IMR-90 (cell line): ENCODE measurements around the gene RAP1GAP. TPM values are rescaled to one million over a fixed set of nuclear protein-coding genes. Genes with fewer than 3 reads are reported as not detected.

Source experiments
- ATAC-seq: fragments of 200-7000 bp; cut with Tn5 transposase; 2 replicates; pipeline ENCODE4 v1.9.1; 2020; ENCODE audit warnings: low read depth, mild to moderate bottlenecking, moderate library complexity
- BruUV-seq: library from RNA; stranded (reverse); fragments of 400-500 nt; replicated peaks from 2 replicates; lab custom pipeline; 2021; lab: Mats Ljungman, UMichigan
- CTCF ChIA-PET: fragments of 300-600 bp; formaldehyde crosslinking; extraction: SDS; loops from one replicate; lab custom pipeline; 2021; ENCODE audit warnings: antibody characterized with exemption; lab: Yijun Ruan, JAX
- POLR2A ChIA-PET: fragments of 300-600 bp; sonication (Branson Sonifier 250); formaldehyde crosslinking; loops from one replicate; lab custom pipeline; 2022; ENCODE audit warnings: antibody characterized with exemption; ENCODE audit not compliant: unreplicated experiment; lab: Charles Lee
- DNase-seq: peaks from one replicate; pipeline ENCODE4 v3.0.0; 2013
- H2AFZ ChIP-seq: replicated peaks from 2 replicates; pipeline ENCODE3; 2013; ENCODE audit warnings: low read length, mild to moderate bottlenecking; ENCODE audit not compliant: poor library complexity
- H2AK5ac ChIP-seq: 2 replicates; pipeline ENCODE4 v1.6.1; 2013; ENCODE audit warnings: low read depth, low read length, inconsistent platforms
- H2AK9ac ChIP-seq: replicated peaks from 2 replicates; pipeline ENCODE3; 2013; ENCODE audit warnings: mild to moderate bottlenecking, low read depth, low read length, moderate library complexity; ENCODE audit not compliant: poor library complexity
- H2BK120ac ChIP-seq: 2 replicates; pipeline ENCODE4 v1.6.1; 2013; ENCODE audit warnings: low read depth, low read length, inconsistent platforms
- H2BK15ac ChIP-seq: 3 replicates; pipeline ENCODE4 v1.6.1; 2013; ENCODE audit warnings: low read depth, low read length, inconsistent platforms
- H2BK20ac ChIP-seq: 2 replicates; pipeline ENCODE4 v1.6.1; 2013; ENCODE audit warnings: low read depth, mild to moderate bottlenecking, inconsistent platforms, low read length, moderate library complexity
- H2BK5ac ChIP-seq: 2 replicates; pipeline ENCODE4 v1.6.1; 2013; ENCODE audit warnings: mild to moderate bottlenecking, low read depth, low read length, inconsistent platforms; ENCODE audit not compliant: poor library complexity, severe bottlenecking
- H3K14ac ChIP-seq: replicated peaks from 2 replicates; pipeline ENCODE4 v1.6.1; 2013; ENCODE audit warnings: low read depth, low read length, inconsistent platforms
- H3K18ac ChIP-seq: 2 replicates; pipeline ENCODE4 v1.6.1; 2013; ENCODE audit warnings: low read depth, low read length, control low read depth
- H3K23ac ChIP-seq: 2 replicates; pipeline ENCODE4 v1.6.1; 2013; ENCODE audit warnings: low read depth, low read length, inconsistent platforms
- H3K27ac ChIP-seq: 2 replicates; pipeline ENCODE4 v1.5.1; 2013; ENCODE audit warnings: mild to moderate bottlenecking, control low read depth, low read length; ENCODE audit not compliant: insufficient read depth
- H3K27me3 ChIP-seq: 2 replicates; pipeline ENCODE4 v1.6.1; 2013; ENCODE audit warnings: low read length; ENCODE audit not compliant: control insufficient read depth, insufficient read depth
- H3K36me3 ChIP-seq: 2 replicates; pipeline ENCODE4 v1.6.1; 2013; ENCODE audit warnings: low read length, mixed read lengths; ENCODE audit not compliant: control insufficient read depth, insufficient read depth
- H3K4ac ChIP-seq: 2 replicates; pipeline ENCODE4 v1.6.1; 2013; ENCODE audit warnings: low read depth, low read length, inconsistent platforms
- H3K4me1 ChIP-seq: 2 replicates; pipeline ENCODE4 v1.6.1; 2013; ENCODE audit warnings: low read length, mixed read lengths; ENCODE audit not compliant: control insufficient read depth, insufficient read depth
- H3K4me2 ChIP-seq: 2 replicates; pipeline ENCODE4 v1.6.1; 2013; ENCODE audit warnings: low read depth, mild to moderate bottlenecking, control low read depth, low read length, moderate library complexity
- H3K4me3 ChIP-seq: 2 replicates; pipeline ENCODE4 v1.5.1; 2013; ENCODE audit warnings: low read depth, mild to moderate bottlenecking, control low read depth, low read length, moderate library complexity; ENCODE audit not compliant: insufficient read depth
- H3K56ac ChIP-seq: 2 replicates; pipeline ENCODE4 v1.6.1; 2013; ENCODE audit warnings: low read length, inconsistent platforms; ENCODE audit not compliant: insufficient read depth; ENCODE audit errors: extremely low read depth
- H3K79me1 ChIP-seq, 2 experiments: 2 replicates each; pipeline ENCODE4 v1.6.1; 2013; ENCODE audit warnings: low read length in 2 of 2, inconsistent platforms in 1 of 2, low read depth in 1 of 2
- H3K9ac ChIP-seq: 2 replicates; pipeline ENCODE4 v1.6.1; 2013; ENCODE audit warnings: low read depth, low read length, control low read depth
- H3K9me1 ChIP-seq: 2 replicates; pipeline ENCODE4 v1.6.1; 2013; ENCODE audit warnings: low read length, inconsistent platforms; ENCODE audit not compliant: insufficient read depth
- H3K9me3 ChIP-seq: 2 replicates; pipeline ENCODE4 v1.6.1; 2013; ENCODE audit warnings: low read length; ENCODE audit not compliant: control insufficient read depth, insufficient read depth
- H4K20me1 ChIP-seq: 2 replicates; pipeline ENCODE4 v1.6.1; 2013; ENCODE audit warnings: low read length, inconsistent platforms; ENCODE audit not compliant: insufficient read depth
- H4K5ac ChIP-seq: 2 replicates; pipeline ENCODE4 v1.6.1; 2013; ENCODE audit warnings: mild to moderate bottlenecking, low read depth, low read length, control low read depth
- H4K8ac ChIP-seq, 2 experiments: 2 replicates each; pipeline ENCODE4 v1.6.1; 2013; ENCODE audit warnings: low read depth in 2 of 2, low read length in 2 of 2, control low read depth in 1 of 2, inconsistent platforms in 1 of 2
- H4K91ac ChIP-seq: 2 replicates; pipeline ENCODE4 v1.6.1; 2013; ENCODE audit warnings: low read depth, low read length, inconsistent platforms; ENCODE audit not compliant: insufficient read depth
- BHLHE40 ChIP-seq: fragments of 150-350 bp; IDR thresholded peaks from 2 replicates; pipeline ENCODE4 v1.6.1; 2016; ENCODE audit warnings: mild to moderate bottlenecking, low read depth, low read length
- CEBPB ChIP-seq: IDR thresholded peaks from 2 replicates; pipeline ENCODE4 v1.6.1; 2012; ENCODE audit warnings: low read depth, low read length, improper control_type of control experiment
- CHD1 ChIP-seq: IDR thresholded peaks from 2 replicates; pipeline ENCODE4 v1.6.1; 2012; ENCODE audit warnings: low read depth, low read length, improper control_type of control experiment
- ELK1 ChIP-seq: fragments of 150-350 bp; IDR thresholded peaks from 2 replicates; pipeline ENCODE4 v1.6.1; 2016; ENCODE audit warnings: low read depth, mild to moderate bottlenecking, low read length, moderate library complexity, borderline replicate concordance
- FOS ChIP-seq: fragments of 150-350 bp; IDR thresholded peaks from 2 replicates; pipeline ENCODE4 v1.6.1; 2016; ENCODE audit warnings: low read depth, low read length
- MAFK ChIP-seq: IDR thresholded peaks from 2 replicates; pipeline ENCODE4 v1.6.1; 2012; ENCODE audit warnings: low read depth, low read length, improper control_type of control experiment
- MAZ ChIP-seq: IDR thresholded peaks from 2 replicates; pipeline ENCODE4 v1.6.1; 2012; ENCODE audit warnings: low read depth, mild to moderate bottlenecking, low read length, improper control_type of control experiment, moderate library complexity, borderline replicate concordance
- MXI1 ChIP-seq: IDR thresholded peaks from 2 replicates; pipeline ENCODE4 v1.6.1; 2012; ENCODE audit warnings: low read depth, mild to moderate bottlenecking, low read length, moderate library complexity, borderline replicate concordance
- NFE2L2 ChIP-seq: fragments of 150-350 bp; IDR thresholded peaks from 2 replicates; pipeline ENCODE4 v1.6.1; 2016; ENCODE audit warnings: low read depth, mild to moderate bottlenecking, low read length
- POLR2A ChIP-seq: IDR thresholded peaks from 2 replicates; pipeline ENCODE4 v1.6.1; 2012; ENCODE audit warnings: mild to moderate bottlenecking, low read depth, low read length
- RAD21 ChIP-seq: IDR thresholded peaks from 2 replicates; pipeline ENCODE4 v1.6.1; 2012; ENCODE audit warnings: low read length, improper control_type of control experiment
- RCOR1 ChIP-seq: IDR thresholded peaks from 2 replicates; pipeline ENCODE4 v1.6.1; 2012; ENCODE audit warnings: mild to moderate bottlenecking, low read length, improper control_type of control experiment; ENCODE audit not compliant: insufficient replicate concordance
- RFX5 ChIP-seq: IDR thresholded peaks from 2 replicates; pipeline ENCODE4 v1.8.0; 2012; ENCODE audit warnings: low read depth, mild to moderate bottlenecking, low read length, moderate library complexity
- SMC3 ChIP-seq: fragments of 150-350 bp; IDR thresholded peaks from 2 replicates; pipeline ENCODE4 v1.6.1; 2016; ENCODE audit warnings: low read depth, mild to moderate bottlenecking, antibody characterized with exemption, low read length, moderate library complexity
- USF2 ChIP-seq: fragments of 150-350 bp; IDR thresholded peaks from 2 replicates; pipeline ENCODE4 v1.6.1; 2017; ENCODE audit warnings: mild to moderate bottlenecking, antibody characterized with exemption, low read length, low read depth
- WGBS, 2 experiments: methylation state at CpG; one replicate each; pipeline versions ENCODE4 v1.1.5 to v1.1.7; 2013; ENCODE audit warnings: missing lambda C conversion rate in 2 of 2; ENCODE audit not compliant: insufficient read length in 1 of 2; ENCODE audit errors: extremely low coverage in 2 of 2; 5-methylcytosine and 5-hydroxymethylcytosine counted together
- dilution Hi-C: fragments of 300-500 bp; cut with HindIII; formaldehyde crosslinking; loops from one replicate; pipeline ENCODE4 v1.14.3; 2018; ENCODE audit warnings: low sequenced_read_pairs; ENCODE audit not compliant: unreplicated experiment
- in situ Hi-C: fragments of 300-500 bp; cut with MboI; formaldehyde crosslinking; loops from 3 replicates; pipeline ENCODE4 v1.14.3; 2019; ENCODE audit warnings: low sequenced_read_pairs, inconsistent platforms, mixed read lengths
- intact Hi-C: fragments of 100-400 bp; cut with micrococcal nuclease; formaldehyde crosslinking; loops from 2 replicates; pipeline ENCODE4 v1.10.0; 2022
- polyA plus RNA-seq, 3 experiments: library from polyadenylated mRNA; depleted of rRNA; stranded (reverse); fragments of >200 nt; gene quantifications; 2 replicates each; pipeline ENCODE4 v1.2.3, GENCODE V29; 2012; ENCODE audit warnings: low replicate concordance in 1 of 3
- total RNA-seq: library from RNA; depleted of rRNA; stranded (reverse); fragments of >200 nt; gene quantifications from 2 replicates; pipeline ENCODE4 v1.2.3, GENCODE V29; 2012
- TF ChIP-seq, protein P1 (sequence below): conservative IDR thresholded peaks from 2 replicates; pipeline ENCODE4 v1.5.1; 2012; ENCODE audit warnings: mild to moderate bottlenecking, low read depth, low read length, improper control_type of control experiment

RAP1GAP gene
- total and polyA plus RNA-seq, 2 of the 4 experiments (the other 2 are of a cell fraction), result under 0.01 to 0.10 TPM

- no peak overlapping the region for H4K91ac ChIP-seq
- H3K23ac ChIP-seq, result no peak overlapping the region
- dilution Hi-C loops (no loop called here), in situ Hi-C loops (loop anchor here (5.0 kb wide), 1 partner anchor 202 kb away; no protein-coding TSS in a partner anchor), intact Hi-C loops (loop anchor here (1.0 to 10.0 kb wide), 3 partner anchors 63 to 309 kb away; no protein-coding TSS in a partner anchor)
- H3K9me1 ChIP-seq, result no peaks in the 10 kb centered on the region
- H3K27ac ChIP-seq, result no peak overlapping the region
- H2BK5ac ChIP-seq, result no peak overlapping the region
- no peaks in the 10 kb centered on the region for H3K36me3 ChIP-seq
- H3K4ac ChIP-seq, result no peak overlapping the region
- ChIA-PET CTCF (interaction anchor here (2.3 kb wide), 1 partner anchor 203 kb away, joined by 7 read pairs; no protein-coding TSS in a partner anchor), POLR2A (no interaction called here)
- no peak overlapping the region for H3K18ac ChIP-seq
- peaks cover 4% of the 10 kb centered on the region for H3K9me3 ChIP-seq
- peak overlapping the region; percentile 62; the same call in 1 of the 2 replicates for H2AK5ac ChIP-seq
- no peaks in the 10 kb centered on the region; the same call in 1 of the 2 replicates for H3K27me3 ChIP-seq
- no peak overlapping the region for H2BK15ac ChIP-seq
- H3K4me2 ChIP-seq, result no peak overlapping the region
- H4K5ac ChIP-seq, result no peak overlapping the region
- 0 out of 2 replicates have a peak, but pooled peaks cover 3% of the 10 kb centered on the region for H4K20me1 ChIP-seq
- no peaks in the 10 kb centered on the region for H3K4me1 ChIP-seq
- TF ChIP-seq RAD21 (peak; percentile 83), ELK1 (no peak), MAFK (no peak), USF2 (no peak), MXI1 (no peak), BHLHE40 (no peak), FOS (no peak), POLR2A (no peak), SMC3 (peak; percentile 82), NFE2L2 (no peak), MAZ (no peak), CHD1 (no peak), RCOR1 (no peak), CEBPB (no peak), RFX5 (no peak)
- TF ChIP-seq, protein P1, sequence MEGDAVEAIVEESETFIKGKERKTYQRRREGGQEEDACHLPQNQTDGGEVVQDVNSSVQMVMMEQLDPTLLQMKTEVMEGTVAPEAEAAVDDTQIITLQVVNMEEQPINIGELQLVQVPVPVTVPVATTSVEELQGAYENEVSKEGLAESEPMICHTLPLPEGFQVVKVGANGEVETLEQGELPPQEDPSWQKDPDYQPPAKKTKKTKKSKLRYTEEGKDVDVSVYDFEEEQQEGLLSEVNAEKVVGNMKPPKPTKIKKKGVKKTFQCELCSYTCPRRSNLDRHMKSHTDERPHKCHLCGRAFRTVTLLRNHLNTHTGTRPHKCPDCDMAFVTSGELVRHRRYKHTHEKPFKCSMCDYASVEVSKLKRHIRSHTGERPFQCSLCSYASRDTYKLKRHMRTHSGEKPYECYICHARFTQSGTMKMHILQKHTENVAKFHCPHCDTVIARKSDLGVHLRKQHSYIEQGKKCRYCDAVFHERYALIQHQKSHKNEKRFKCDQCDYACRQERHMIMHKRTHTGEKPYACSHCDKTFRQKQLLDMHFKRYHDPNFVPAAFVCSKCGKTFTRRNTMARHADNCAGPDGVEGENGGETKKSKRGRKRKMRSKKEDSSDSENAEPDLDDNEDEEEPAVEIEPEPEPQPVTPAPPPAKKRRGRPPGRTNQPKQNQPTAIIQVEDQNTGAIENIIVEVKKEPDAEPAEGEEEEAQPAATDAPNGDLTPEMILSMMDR, result peak; percentile 76
- H3K4me3 ChIP-seq, result no peak overlapping the region
- WGBS, 2 experiments, result no CpG with 5 or more reads among the region's 11 CpGs
- peak overlapping the region; percentile 54 for H2AFZ ChIP-seq
- no peaks in the 10 kb centered on the region for H3K79me1 ChIP-seq
- BruUV-seq, result no TSS peak
- peak; percentile 75 for DNase-seq
- ATAC-seq, result peak; percentile 89
- peak overlapping the region; percentile 1; the same call in 1 of the 2 replicates for H2BK20ac ChIP-seq
- H3K56ac ChIP-seq, result no peak overlapping the region
- H3K14ac ChIP-seq, result no peak overlapping the region
- H2AK9ac ChIP-seq, result peak overlapping the region; percentile 29
- H2BK120ac ChIP-seq, result no peak overlapping the region
- no peak overlapping the region for H4K8ac ChIP-seq
- no peak overlapping the region for H3K9ac ChIP-seq
Measured at GRCh38 chr1:21573971-21574465, 95.1 kb downstream of the RAP1GAP start.
